Endodermal cell (in vitro differentiated cells): Measurements from ENCODE around the gene COA5. TPM values are rescaled to one million over a fixed set of nuclear protein-coding genes. Genes with fewer than 3 reads are reported as not detected.

Experiments
- DNase-seq: peaks from one replicate; pipeline ENCODE4 v3.0.0-alpha.2; 2017
- H3K27ac ChIP-seq: 2 replicates; pipeline ENCODE4 v1.5.1; 2013; ENCODE audit warnings: mild to moderate bottlenecking, low read depth, low read length, moderate library complexity
- H3K27me3 ChIP-seq: 2 replicates; pipeline ENCODE4 v1.6.1; 2013; ENCODE audit warnings: mild to moderate bottlenecking, low read length, moderate library complexity; ENCODE audit not compliant: insufficient read depth, control insufficient read depth, poor library complexity, severe bottlenecking
- H3K36me3 ChIP-seq: 2 replicates; pipeline ENCODE4 v1.7.0; 2013; ENCODE audit warnings: mild to moderate bottlenecking, low read length, moderate library complexity; ENCODE audit not compliant: control insufficient read depth, insufficient read depth
- H3K4me1 ChIP-seq: one replicate; pipeline ENCODE4 v1.7.0; 2013; ENCODE audit warnings: low read length; ENCODE audit not compliant: control insufficient read depth, insufficient read depth
- H3K4me3 ChIP-seq: 2 replicates; pipeline ENCODE4 v1.5.1; 2013; ENCODE audit warnings: mild to moderate bottlenecking, low read length, moderate library complexity
- H3K9ac ChIP-seq: 2 replicates; pipeline ENCODE4 v1.6.1; 2013; ENCODE audit warnings: mild to moderate bottlenecking, low read length, moderate library complexity; ENCODE audit not compliant: poor library complexity, severe bottlenecking; ENCODE audit errors: extremely low read depth
- H3K9me3 ChIP-seq: 2 replicates; pipeline ENCODE4 v1.6.1; 2013; ENCODE audit warnings: mild to moderate bottlenecking, low read length, moderate library complexity; ENCODE audit not compliant: control insufficient read depth
- H3K27ac Mint-ChIP-seq: 2 replicates; pipeline ENCODE4 v1.8.0; 2020; ENCODE audit warnings: mixed read lengths
- H3K27me3 Mint-ChIP-seq: 2 replicates; pipeline ENCODE4 v1.8.0; 2021; ENCODE audit warnings: mild to moderate bottlenecking, mixed read lengths; ENCODE audit not compliant: insufficient read depth
- H3K36me3 Mint-ChIP-seq: 2 replicates; pipeline ENCODE4 v1.8.0; 2020; ENCODE audit warnings: low read depth, mixed read lengths
- H3K4me1 Mint-ChIP-seq: 2 replicates; pipeline ENCODE4 v1.8.0; 2020; ENCODE audit warnings: mixed read lengths
- H3K4me3 Mint-ChIP-seq: 2 replicates; pipeline ENCODE4 v1.8.0; 2020; ENCODE audit warnings: mild to moderate bottlenecking, moderate library complexity, mixed read lengths
- H3K9me3 Mint-ChIP-seq: 2 replicates; pipeline ENCODE4 v1.8.0; 2020; ENCODE audit warnings: mild to moderate bottlenecking, mixed read lengths
- CTCF ChIP-seq: fragments of 200-600 bp; sonication (generic); conservative IDR thresholded peaks from 2 replicates; pipeline ENCODE4 v1.5.0; 2021; ENCODE audit warnings: antibody characterized with exemption, mild to moderate bottlenecking
- WGBS, 2 experiments: methylation state at CpG; one replicate each; pipeline versions ENCODE4 v1.1.5 to v1.1.7; 2013; ENCODE audit warnings: missing lambda C conversion rate in 2 of 2, mixed read lengths in 1 of 2; ENCODE audit not compliant: insufficient coverage in 1 of 2, insufficient read length in 1 of 2; 5-methylcytosine and 5-hydroxymethylcytosine counted together
- total RNA-seq, 2 donors: library from RNA; stranded (reverse); fragmentation: NEBNext Ultra II Directional in 1 of 2; extraction: Animal tissue kit (Norgen Biotek cat#: 25700) in 1 of 2; gene quantifications; 2 replicates in 1 of 2; 3 replicates in 1 of 2; pipeline ENCODE4 v1.2.1, GENCODE V29; 2021

COA5 gene
- total RNA-seq, 2 donors from 2014 or later, result 34.1 to 44.9 TPM

- 93% methylated on average over 4 to 5 of the region's 5 CpGs for WGBS, 2 experiments
- Histone ChIP-seq H3K27ac (no peak overlapping the region), H3K9me3 (no peaks in the 10 kb centered on the region), H3K27me3 (no peaks in the 10 kb centered on the region), H3K9ac (no peak overlapping the region), H3K4me1 (no peaks in the 10 kb centered on the region), H3K4me3 (no peak overlapping the region), H3K36me3 (peaks cover 1% of the 10 kb centered on the region)
- Mint-ChIP-seq H3K36me3 (no peaks in the 10 kb centered on the region), H3K9me3 (no peaks in the 10 kb centered on the region), H3K27me3 (no peaks in the 10 kb centered on the region), H3K27ac (no peak overlapping the region), H3K4me1 (peaks cover 20% of the 10 kb centered on the region), H3K4me3 (no peak overlapping the region)
- DNase-seq, result no peak
- TF ChIP-seq CTCF, result no peak
These were observed 35.3 kb upstream of the COA5 start for GRCh38 chr2:98643496-98644100.

DNA sequence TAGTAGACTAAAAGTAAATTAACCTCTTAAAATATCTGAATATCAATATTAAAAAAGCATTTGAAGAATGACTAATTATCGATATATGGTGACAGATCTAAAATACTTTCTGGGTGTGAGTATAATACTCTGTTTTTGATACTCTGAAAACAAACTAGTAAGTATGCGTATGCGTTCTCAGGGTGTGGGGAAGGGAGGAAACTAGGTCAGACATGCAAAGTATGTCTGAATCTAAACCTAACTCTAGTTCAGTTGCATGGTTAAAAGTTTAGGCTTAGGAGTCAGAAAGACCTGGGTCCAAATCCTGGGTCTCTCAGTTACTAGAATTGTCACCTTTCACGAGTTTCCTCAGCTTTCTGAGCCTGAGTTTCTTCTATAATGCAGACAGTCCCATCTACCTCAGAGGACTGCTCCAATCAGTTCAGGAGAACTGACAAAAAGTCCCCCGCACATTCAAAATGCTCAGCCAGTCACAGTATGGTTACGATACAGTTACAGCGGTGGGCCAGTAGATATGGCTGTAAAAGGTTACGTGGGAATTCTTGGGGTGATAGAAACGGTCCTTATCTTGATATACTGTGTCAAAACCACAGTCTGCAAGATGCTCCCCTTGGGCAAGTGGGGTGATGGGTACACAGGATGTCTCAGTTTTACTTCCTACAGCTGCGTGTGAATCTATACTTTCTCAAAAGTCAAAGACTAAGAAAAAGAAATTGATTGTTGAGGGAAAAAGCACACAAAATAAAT, 29.3 kb upstream of the COA5 start:
- Histone ChIP-seq H3K9me3 (no peaks in the 10 kb centered on the region), H3K9ac (no peak overlapping the region), H3K4me3 (no peak overlapping the region), H3K27me3 (no peaks in the 10 kb centered on the region), H3K36me3 (peaks cover 7% of the 10 kb centered on the region), H3K4me1 (no peaks in the 10 kb centered on the region), H3K27ac (no peak overlapping the region)
- H3K4me3 Mint-ChIP-seq, result no peak overlapping the region
- peaks cover 10% of the 10 kb centered on the region for H3K4me1 Mint-ChIP-seq
- no peak for DNase-seq
- no peaks in the 10 kb centered on the region for H3K27me3 Mint-ChIP-seq
- no peaks in the 10 kb centered on the region for H3K9me3 Mint-ChIP-seq
- H3K27ac Mint-ChIP-seq, result no peak overlapping the region
- TF ChIP-seq CTCF, result no peak
- no peaks in the 10 kb centered on the region for H3K36me3 Mint-ChIP-seq
- WGBS, 2 experiments, result 90 to 94% methylated on average over 7 to 10 of the region's 10 CpGs

GRCh38 chr2:98634406-98635092, 26.2 kb upstream of the COA5 start:
- peak; percentile 83 for TF ChIP-seq CTCF
- no peak overlapping the region for H3K4me3 ChIP-seq
- peak; percentile 89 for DNase-seq
- no peak overlapping the region for H3K27ac ChIP-seq
- no peaks in the 10 kb centered on the region for H3K9me3 Mint-ChIP-seq
- peaks cover 3% of the 10 kb centered on the region for H3K36me3 Mint-ChIP-seq
- 71 to 75% methylated on average over 9 of the region's 9 CpGs for WGBS, 2 experiments
- H3K4me3 Mint-ChIP-seq, result no peak overlapping the region
- H3K4me1 Mint-ChIP-seq, result peaks cover 10% of the 10 kb centered on the region
- H3K27ac Mint-ChIP-seq, result no peak overlapping the region
- no peaks in the 10 kb centered on the region for H3K27me3 Mint-ChIP-seq
- peaks cover 7% of the 10 kb centered on the region for H3K36me3 ChIP-seq
- no peak overlapping the region for H3K9ac ChIP-seq
- no peaks in the 10 kb centered on the region for H3K4me1 ChIP-seq
- H3K27me3 ChIP-seq, result no peaks in the 10 kb centered on the region
- H3K9me3 ChIP-seq, result no peaks in the 10 kb centered on the region
